Parathyroid adenoma (tissue), 2 donors: ENCODE data around the gene SPOPL.

ENCODE experiments used
- H2AFZ ChIP-seq: fragments of 300-600 bp; sonication (generic); one replicate; pipeline ENCODE4 v1.7.0; 2017; ENCODE audit warnings: antibody characterized with exemption, mild to moderate bottlenecking
- H3K27ac ChIP-seq: fragments of 300-600 bp; sonication (generic); one replicate; pipeline ENCODE4 v1.7.0; 2017
- H3K27me3 ChIP-seq: fragments of 300-600 bp; sonication (generic); one replicate; pipeline ENCODE4 v1.7.0; 2017; ENCODE audit warnings: low read length; ENCODE audit not compliant: control insufficient read depth, insufficient read depth
- H3K36me3 ChIP-seq: fragments of 300-600 bp; sonication (generic); one replicate; pipeline ENCODE4 v1.7.0; 2017; ENCODE audit warnings: low read length; ENCODE audit not compliant: control insufficient read depth, insufficient read depth
- H3K4me1 ChIP-seq: fragments of 300-600 bp; sonication (generic); one replicate; pipeline ENCODE4 v1.7.0; 2017; ENCODE audit warnings: control low read depth
- H3K4me2 ChIP-seq: fragments of 300-600 bp; sonication (generic); one replicate; pipeline ENCODE4 v1.7.0; 2017; ENCODE audit warnings: low read length
- H3K4me3 ChIP-seq: fragments of 300-600 bp; sonication (generic); one replicate; pipeline ENCODE4 v1.7.0; 2017; ENCODE audit warnings: low read depth, low read length
- H3K79me2 ChIP-seq: fragments of 300-600 bp; sonication (generic); one replicate; pipeline ENCODE4 v1.7.0; 2017; ENCODE audit warnings: control low read depth
- H3K9ac ChIP-seq: fragments of 300-600 bp; sonication (generic); one replicate; pipeline ENCODE4 v1.7.0; 2017; ENCODE audit warnings: mild to moderate bottlenecking
- H3K9me3 ChIP-seq: fragments of 300-600 bp; sonication (generic); one replicate; pipeline ENCODE4 v1.7.0; 2017; ENCODE audit warnings: low read length; ENCODE audit not compliant: control insufficient read depth
- CTCF ChIP-seq: fragments of 300-600 bp; sonication (generic); IDR thresholded peaks from one replicate; pipeline ENCODE4 v1.7.0; 2017; ENCODE audit warnings: antibody characterized with exemption, mild to moderate bottlenecking
- donor health status: primary hyperparathyroidism.

The SPOPL gene

DNA sequence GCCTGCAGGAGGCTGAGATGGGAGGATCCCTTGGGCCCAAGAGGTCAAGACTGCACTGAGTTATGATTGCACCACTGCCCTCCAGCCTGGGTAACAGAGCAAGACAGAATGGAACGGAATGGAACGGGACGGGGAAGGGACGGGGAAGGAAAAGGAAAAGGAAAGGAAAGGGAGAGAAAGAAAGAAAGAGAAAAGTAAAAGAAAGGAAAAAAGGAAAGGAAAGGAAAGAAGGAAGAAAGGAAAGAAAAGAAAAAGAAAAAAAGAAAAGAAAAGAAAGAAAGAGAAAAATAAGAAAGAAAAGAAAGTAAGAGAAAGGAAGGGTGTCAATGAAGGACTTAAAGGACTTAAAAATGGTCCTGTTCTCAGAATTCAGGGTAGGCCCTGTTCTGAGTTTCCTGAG is 4.3 kb upstream of the SPOPL start:
- Histone ChIP-seq H3K36me3 (no peaks in the 10 kb centered on the region), H3K4me1 (no peaks in the 10 kb centered on the region), H3K27ac (no peak overlapping the region), H3K27me3 (no peaks in the 10 kb centered on the region), H3K4me3 (no peak overlapping the region), H3K79me2 (no peaks in the 10 kb centered on the region), H2AFZ (no peak overlapping the region), H3K4me2 (no peak overlapping the region), H3K9ac (no peak overlapping the region), H3K9me3 (no peaks in the 10 kb centered on the region)
- TF ChIP-seq CTCF = no peak

DNA sequence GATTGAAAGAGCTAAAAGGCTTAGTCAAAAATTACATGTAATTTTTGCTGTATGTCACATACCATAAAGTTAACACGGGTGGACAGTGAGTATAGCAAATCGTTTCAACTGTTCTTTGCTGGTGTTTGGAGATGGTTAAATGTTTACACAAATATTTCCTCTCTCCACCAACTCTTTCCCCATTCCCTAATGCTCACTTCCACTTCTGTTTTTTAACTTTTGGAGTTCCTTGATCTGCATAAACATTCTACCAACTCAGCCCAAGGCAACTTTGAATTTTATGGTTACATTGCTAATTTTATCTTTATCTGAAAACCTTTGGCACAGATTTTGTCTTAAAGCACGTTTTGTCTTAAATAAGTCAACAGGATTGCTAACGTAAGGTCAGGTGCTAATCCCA is 1.9 kb upstream of the SPOPL start:
- Histone ChIP-seq H3K4me2 (no peak overlapping the region), H3K27ac (no peak overlapping the region), H2AFZ (no peak overlapping the region), H3K36me3 (no peaks in the 10 kb centered on the region), H3K9me3 (no peaks in the 10 kb centered on the region), H3K9ac (no peak overlapping the region), H3K79me2 (peaks cover 5% of the 10 kb centered on the region), H3K4me3 (no peak overlapping the region), H3K4me1 (peaks cover 4% of the 10 kb centered on the region), H3K27me3 (no peaks in the 10 kb centered on the region)
- no peak for TF ChIP-seq CTCF

- H3K4me3 ChIP-seq = peak overlapping the region; percentile 67
- peak overlapping the region; percentile 79 for H3K27ac ChIP-seq
- H3K79me2 ChIP-seq = peaks cover 6% of the 10 kb centered on the region
- H3K9ac ChIP-seq = peak overlapping the region; percentile 38
- no peaks in the 10 kb centered on the region for H3K9me3 ChIP-seq
- TF ChIP-seq CTCF = no peak
- peak overlapping the region; percentile 97 for H2AFZ ChIP-seq
- H3K27me3 ChIP-seq = no peaks in the 10 kb centered on the region
- peaks cover 4% of the 10 kb centered on the region for H3K4me1 ChIP-seq
- H3K36me3 ChIP-seq = no peaks in the 10 kb centered on the region
- H3K4me2 ChIP-seq = peak overlapping the region; percentile 90
Measured at GRCh38 chr2:138500592-138501424, 762 bp upstream of the SPOPL start.

- Histone ChIP-seq H3K27me3 (no peaks in the 10 kb centered on the region), H3K79me2 (peaks cover 19% of the 10 kb centered on the region), H3K9me3 (no peaks in the 10 kb centered on the region), H3K4me2 (peak overlapping the region; percentile 76), H3K4me1 (peaks cover 4% of the 10 kb centered on the region), H3K27ac (peak overlapping the region; percentile 79), H3K36me3 (no peaks in the 10 kb centered on the region), H2AFZ (peak overlapping the region; percentile 84), H3K9ac (peak overlapping the region; percentile 48), H3K4me3 (peak overlapping the region; percentile 83)
- no peak for TF ChIP-seq CTCF
Measured at GRCh38 chr2:138502255-138503086, 901 bp downstream of the SPOPL start.
